ENCODE data around the gene LNX1. TPM values are rescaled to one million over a fixed set of nuclear protein-coding genes. Genes with fewer than 3 reads are reported as not detected.

The LNX1 gene
- polyA plus RNA-seq, 1 experiment: 2.6 TPM

DNA sequence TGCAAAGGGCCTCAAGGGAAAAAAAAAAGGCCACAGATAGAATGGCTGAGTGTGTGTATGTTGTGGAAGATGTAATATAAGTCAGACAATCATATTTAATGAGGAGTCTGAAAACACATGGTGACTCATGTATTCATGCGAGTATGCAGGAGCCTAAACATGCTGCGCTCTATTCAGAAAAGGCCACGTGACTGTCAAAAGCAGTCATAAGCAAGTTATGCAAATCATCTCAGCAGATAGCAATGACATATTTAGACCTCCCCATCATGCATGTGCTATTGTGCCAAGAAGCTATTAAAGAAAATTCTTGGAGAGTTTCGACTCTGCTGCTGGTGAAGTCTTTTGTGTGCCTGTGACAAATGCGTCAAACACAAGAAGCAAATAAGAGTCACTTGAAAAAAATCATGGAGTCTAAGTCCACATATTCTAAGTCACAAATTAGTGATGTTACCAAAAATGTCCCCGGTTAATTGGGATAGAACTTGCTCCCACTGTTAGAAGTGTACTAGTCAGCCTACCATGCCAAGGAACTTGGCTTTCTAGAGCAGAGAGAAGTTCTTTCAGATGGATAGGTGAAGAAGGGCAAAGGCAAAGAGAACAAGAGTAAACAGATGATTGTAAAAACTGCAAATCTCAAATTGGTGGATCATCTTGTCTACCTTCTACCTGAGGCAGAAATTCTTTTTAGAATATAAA is 5.0 kb downstream of the LNX1 start:
- peak; percentile 88 for DNase-seq (ENCODE audit: low read depth, low spot score)
- POLR2A ChIA-PET: no interaction called here
- no peaks in the 10 kb centered on the region for H3K9me3 ChIP-seq (ENCODE audit: control insufficient read depth, insufficient read depth, low read length)
- no peak overlapping the region for H3K4me3 ChIP-seq (ENCODE audit: low read depth, low read length)
- CTCF ChIA-PET: interaction anchor here (1.1 kb wide), 1 partner anchor 9 kb away, joined by 3 read pairs; no protein-coding TSS in a partner anchor
- peak overlapping the region; percentile 21 for H3K27ac ChIP-seq (ENCODE audit: low read depth, low read length)
- TF ChIP-seq, protein P1, sequence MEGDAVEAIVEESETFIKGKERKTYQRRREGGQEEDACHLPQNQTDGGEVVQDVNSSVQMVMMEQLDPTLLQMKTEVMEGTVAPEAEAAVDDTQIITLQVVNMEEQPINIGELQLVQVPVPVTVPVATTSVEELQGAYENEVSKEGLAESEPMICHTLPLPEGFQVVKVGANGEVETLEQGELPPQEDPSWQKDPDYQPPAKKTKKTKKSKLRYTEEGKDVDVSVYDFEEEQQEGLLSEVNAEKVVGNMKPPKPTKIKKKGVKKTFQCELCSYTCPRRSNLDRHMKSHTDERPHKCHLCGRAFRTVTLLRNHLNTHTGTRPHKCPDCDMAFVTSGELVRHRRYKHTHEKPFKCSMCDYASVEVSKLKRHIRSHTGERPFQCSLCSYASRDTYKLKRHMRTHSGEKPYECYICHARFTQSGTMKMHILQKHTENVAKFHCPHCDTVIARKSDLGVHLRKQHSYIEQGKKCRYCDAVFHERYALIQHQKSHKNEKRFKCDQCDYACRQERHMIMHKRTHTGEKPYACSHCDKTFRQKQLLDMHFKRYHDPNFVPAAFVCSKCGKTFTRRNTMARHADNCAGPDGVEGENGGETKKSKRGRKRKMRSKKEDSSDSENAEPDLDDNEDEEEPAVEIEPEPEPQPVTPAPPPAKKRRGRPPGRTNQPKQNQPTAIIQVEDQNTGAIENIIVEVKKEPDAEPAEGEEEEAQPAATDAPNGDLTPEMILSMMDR (IDR thresholded peaks at IDR 0.05; ENCODE audit: low read depth, low read length): no peak
- H3K27me3 ChIP-seq (ENCODE audit: control insufficient read depth, insufficient read depth, low read length): no peaks in the 10 kb centered on the region

- Histone ChIP-seq H3K9me3 (ENCODE audit: control insufficient read depth, insufficient read depth, low read length) (no peaks in the 10 kb centered on the region), H3K27ac (ENCODE audit: low read depth, low read length) (no peak overlapping the region), H3K4me3 (ENCODE audit: low read depth, low read length) (no peak overlapping the region), H3K27me3 (ENCODE audit: control insufficient read depth, insufficient read depth, low read length) (no peaks in the 10 kb centered on the region)
- ChIA-PET CTCF (no interaction called here), POLR2A (no interaction called here)
- TF ChIP-seq, protein P1 (IDR thresholded peaks at IDR 0.05; ENCODE audit: low read depth, low read length): no peak
- DNase-seq (ENCODE audit: low read depth, low spot score): no peak
These were observed 6.6 kb downstream of the LNX1 start for GRCh38 chr4:53584658-53585057.

DNA sequence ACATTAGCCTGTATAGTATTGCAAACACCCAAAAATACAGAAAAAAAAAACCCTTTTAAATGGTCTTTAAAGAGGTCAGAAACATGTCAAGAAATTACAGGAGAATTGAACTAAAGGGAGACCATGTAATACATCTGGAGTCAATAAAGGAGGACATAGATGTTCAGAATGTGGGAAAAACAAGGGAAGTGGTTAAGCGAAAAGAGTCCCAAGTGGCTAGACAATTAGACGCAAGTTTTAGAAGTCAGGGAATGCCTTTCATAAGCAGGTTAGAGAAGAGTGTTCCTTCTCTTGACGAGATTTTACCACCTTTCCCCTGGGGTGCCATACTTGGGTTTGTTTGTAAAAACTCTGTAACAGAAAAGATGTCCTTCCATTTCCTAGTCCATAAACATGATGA is 7.8 kb downstream of the LNX1 start:
- Histone ChIP-seq H3K27ac (ENCODE audit: low read depth, low read length) (no peak overlapping the region), H3K27me3 (ENCODE audit: control insufficient read depth, insufficient read depth, low read length) (no peaks in the 10 kb centered on the region), H3K4me3 (ENCODE audit: low read depth, low read length) (no peak overlapping the region), H3K9me3 (ENCODE audit: control insufficient read depth, insufficient read depth, low read length) (no peaks in the 10 kb centered on the region)
- TF ChIP-seq, protein P1 (IDR thresholded peaks at IDR 0.05; ENCODE audit: low read depth, low read length): no peak
- POLR2A ChIA-PET: no interaction called here
- DNase-seq (ENCODE audit: low read depth, low spot score): no peak
- CTCF ChIA-PET: interaction anchor here (1.0 kb wide), 1 partner anchor 634 kb away, joined by 3 read pairs; no protein-coding TSS in a partner anchor

- Histone ChIP-seq H3K27me3 (ENCODE audit: control insufficient read depth, insufficient read depth, low read length) (no peaks in the 10 kb centered on the region), H3K4me3 (ENCODE audit: low read depth, low read length) (no peak overlapping the region), H3K27ac (ENCODE audit: low read depth, low read length) (no peak overlapping the region), H3K9me3 (ENCODE audit: control insufficient read depth, insufficient read depth, low read length) (no peaks in the 10 kb centered on the region)
- no peak for DNase-seq (ENCODE audit: low read depth, low spot score)
- ChIA-PET CTCF (interaction anchor here (0.7 to 1.0 kb wide), 2 partner anchors 301 to 327 kb away, joined by 3 read pairs; no protein-coding TSS in a partner anchor), POLR2A (no interaction called here)
- TF ChIP-seq, protein P1 (IDR thresholded peaks at IDR 0.05; ENCODE audit: low read depth, low read length): no peak
These were observed 9.1 kb downstream of the LNX1 start for GRCh38 chr4:53582194-53582593.

DNA sequence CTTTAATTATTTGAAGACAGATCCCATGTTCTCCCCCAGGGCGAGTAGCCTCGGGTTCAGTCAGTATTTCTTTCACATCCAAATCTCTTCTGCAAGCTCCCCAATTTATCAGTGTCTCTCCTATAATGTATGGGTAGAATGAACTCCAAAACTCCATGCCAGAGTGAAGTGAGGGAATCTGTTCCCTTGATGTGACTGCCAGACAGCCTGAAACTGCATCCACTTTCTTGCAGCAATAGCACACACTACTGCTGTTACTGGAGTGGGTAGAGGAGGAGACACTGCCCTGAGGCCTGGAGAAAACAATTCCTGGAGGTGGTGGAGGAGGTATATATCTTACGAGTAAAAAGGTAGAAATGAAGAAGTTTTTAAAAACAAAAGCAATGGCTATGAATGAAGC is 11.0 kb downstream of the LNX1 start:
- CTCF ChIA-PET: no interaction called here
- H3K27me3 ChIP-seq (ENCODE audit: control insufficient read depth, insufficient read depth, low read length): no peaks in the 10 kb centered on the region
- TF ChIP-seq, protein P1 (IDR thresholded peaks at IDR 0.05; ENCODE audit: low read depth, low read length): no peak
- no peak overlapping the region for H3K27ac ChIP-seq (ENCODE audit: low read depth, low read length)
- DNase-seq (ENCODE audit: low read depth, low spot score): no peak
- H3K9me3 ChIP-seq (ENCODE audit: control insufficient read depth, insufficient read depth, low read length): no peaks in the 10 kb centered on the region
- no peak overlapping the region for H3K4me3 ChIP-seq (ENCODE audit: low read depth, low read length)
- POLR2A ChIA-PET: no interaction called here
